ENCODE measurements around the gene PKD2L1.
"Not testable (repeated sequence)": the region's sequence is repeated elsewhere in the genome, so short reads cannot be mapped to it uniquely, and the experiment has no call there.

Gene PKD2L1

DNA sequence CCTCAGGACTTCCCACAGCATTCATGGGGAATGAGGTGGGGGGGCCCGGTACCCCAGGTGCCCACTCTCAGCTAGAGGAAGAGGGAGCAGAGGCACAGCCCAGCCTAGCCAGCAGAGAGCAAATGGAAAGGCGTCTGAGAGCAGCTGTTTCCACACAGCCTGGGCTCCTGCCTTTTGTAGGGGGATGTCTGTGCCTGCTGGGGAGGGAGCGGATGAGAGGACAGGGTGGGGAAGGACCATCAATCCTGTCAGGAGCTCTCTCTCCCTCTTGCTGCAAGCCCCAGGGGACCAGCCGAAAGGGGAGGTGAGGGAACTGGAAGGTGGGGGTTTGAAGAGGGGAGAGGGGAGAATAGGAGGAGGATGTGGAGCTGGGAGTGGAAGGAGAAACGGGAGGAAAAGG, at the start of gene PKD2L1:
TSS of gene PKD2L1 (minus strand) at position 150 of the 400 bp plus-strand sequence. CDS start at position 25, 125 bp downstream.
- TF ChIP-seq, protein P1, sequence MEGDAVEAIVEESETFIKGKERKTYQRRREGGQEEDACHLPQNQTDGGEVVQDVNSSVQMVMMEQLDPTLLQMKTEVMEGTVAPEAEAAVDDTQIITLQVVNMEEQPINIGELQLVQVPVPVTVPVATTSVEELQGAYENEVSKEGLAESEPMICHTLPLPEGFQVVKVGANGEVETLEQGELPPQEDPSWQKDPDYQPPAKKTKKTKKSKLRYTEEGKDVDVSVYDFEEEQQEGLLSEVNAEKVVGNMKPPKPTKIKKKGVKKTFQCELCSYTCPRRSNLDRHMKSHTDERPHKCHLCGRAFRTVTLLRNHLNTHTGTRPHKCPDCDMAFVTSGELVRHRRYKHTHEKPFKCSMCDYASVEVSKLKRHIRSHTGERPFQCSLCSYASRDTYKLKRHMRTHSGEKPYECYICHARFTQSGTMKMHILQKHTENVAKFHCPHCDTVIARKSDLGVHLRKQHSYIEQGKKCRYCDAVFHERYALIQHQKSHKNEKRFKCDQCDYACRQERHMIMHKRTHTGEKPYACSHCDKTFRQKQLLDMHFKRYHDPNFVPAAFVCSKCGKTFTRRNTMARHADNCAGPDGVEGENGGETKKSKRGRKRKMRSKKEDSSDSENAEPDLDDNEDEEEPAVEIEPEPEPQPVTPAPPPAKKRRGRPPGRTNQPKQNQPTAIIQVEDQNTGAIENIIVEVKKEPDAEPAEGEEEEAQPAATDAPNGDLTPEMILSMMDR (IDR thresholded peaks at IDR 0.05; ENCODE audit: insufficient read depth, missing control alignments): no peak
- no peak for DNase-seq (ENCODE audit: insufficient read length, low spot score)
- FAIRE-seq: no peak

DNA sequence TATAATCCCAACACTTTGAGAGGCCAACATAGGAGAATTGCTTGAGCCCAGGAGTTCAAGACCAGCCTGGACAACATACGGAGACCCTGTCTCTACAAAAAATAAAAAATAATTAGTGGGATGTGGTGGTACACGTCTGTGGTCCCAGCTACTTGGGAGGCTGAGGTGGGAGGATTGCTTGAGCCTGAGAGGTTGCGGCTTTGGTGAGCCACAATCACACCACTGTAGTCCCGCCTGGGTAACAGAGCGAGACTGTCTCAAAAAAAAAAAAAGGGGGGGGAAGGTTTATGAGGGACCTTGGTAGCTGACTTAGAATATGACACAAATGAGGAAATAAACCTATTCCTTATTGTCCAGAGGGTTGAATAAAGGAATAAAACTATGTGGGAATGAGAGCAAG, 47.8 kb upstream of the PKD2L1 start:
- DNase-seq (ENCODE audit: insufficient read length, low spot score) (no peak), FAIRE-seq (no peak)
- TF ChIP-seq, protein P1 (IDR thresholded peaks at IDR 0.05; ENCODE audit: insufficient read depth, missing control alignments): no peak

DNA sequence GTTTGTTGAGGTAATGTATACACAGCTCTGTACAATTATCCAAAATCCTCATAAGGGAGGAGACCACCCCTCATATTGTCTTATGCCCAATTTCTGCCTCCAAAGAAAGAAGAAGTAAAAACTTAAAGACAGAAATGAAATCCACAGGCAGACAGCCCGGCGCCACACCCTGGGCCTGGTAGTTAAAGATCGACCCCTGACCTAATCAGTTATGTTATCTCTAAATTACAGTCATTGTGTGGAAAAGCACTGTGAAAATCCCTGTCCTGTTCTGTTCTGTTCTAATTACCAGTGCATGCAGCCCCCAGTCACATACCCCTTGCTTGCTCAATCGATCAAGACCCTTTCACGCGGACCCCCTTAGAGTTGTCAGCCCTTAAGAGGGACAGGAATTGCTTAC, 46.6 kb upstream of the PKD2L1 start:
- not testable (repeated sequence) for DNase-seq (ENCODE audit: insufficient read length, low spot score); FAIRE-seq

DNA sequence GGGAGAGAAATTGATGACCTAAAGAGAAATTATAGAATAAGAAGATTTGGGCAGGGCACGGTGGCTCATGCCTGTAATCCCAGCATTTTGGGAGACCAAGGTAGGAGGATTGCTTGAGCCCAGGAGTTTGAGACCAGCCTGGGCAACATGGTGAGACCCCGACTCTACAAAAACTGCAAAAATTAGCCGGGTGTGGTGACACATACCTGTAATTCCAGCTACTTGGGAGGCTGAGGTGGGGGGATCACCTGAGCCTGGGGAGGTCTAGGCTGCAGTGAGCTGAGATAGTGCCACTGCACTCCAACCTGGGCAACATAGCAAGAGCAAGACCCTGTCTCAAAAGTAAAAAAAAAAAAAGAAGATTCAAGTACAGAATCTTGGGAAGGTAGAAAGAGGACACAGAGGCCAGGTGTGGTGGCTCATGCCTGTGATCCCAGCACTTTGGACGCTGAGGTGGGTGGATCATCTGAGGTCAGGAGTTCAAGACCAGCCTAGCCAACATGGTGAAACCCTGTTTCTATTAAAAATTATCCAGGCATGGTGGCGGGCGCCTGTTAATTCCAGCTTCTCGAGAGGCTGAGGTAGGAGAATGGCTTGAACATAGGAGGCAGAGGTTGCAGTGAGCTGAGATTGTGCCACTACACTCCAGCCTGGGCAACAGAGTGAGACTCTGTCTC, 44.8 kb upstream of the PKD2L1 start:
- DNase-seq (ENCODE audit: insufficient read length, low spot score); FAIRE-seq: not testable (repeated sequence)

DNA sequence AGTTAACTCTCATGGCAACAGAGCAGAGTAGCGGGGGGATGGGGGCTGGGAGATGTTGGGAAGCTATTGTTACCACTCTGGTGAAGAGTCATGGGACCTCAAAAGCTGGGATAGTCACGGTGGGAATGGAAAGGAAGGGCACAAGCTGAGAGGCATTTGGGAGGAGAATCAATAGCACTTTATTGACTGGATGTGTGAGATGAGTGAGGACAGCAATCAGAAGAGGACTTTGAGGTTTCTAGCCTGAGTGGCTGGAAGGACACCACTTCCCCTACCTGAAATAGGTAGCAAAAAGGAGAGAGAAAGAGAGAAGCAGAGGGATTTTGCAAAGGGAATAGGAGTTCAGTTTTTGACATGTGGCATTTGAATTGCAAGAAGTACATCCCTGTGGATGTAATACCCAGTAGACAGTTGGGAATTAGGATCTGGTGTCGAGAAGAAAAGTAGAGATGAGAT, 44.2 kb upstream of the PKD2L1 start:
- DNase-seq (ENCODE audit: insufficient read length, low spot score): no peak
- TF ChIP-seq, protein P1 (IDR thresholded peaks at IDR 0.05; ENCODE audit: insufficient read depth, missing control alignments): no peak
- FAIRE-seq: no peak

DNA sequence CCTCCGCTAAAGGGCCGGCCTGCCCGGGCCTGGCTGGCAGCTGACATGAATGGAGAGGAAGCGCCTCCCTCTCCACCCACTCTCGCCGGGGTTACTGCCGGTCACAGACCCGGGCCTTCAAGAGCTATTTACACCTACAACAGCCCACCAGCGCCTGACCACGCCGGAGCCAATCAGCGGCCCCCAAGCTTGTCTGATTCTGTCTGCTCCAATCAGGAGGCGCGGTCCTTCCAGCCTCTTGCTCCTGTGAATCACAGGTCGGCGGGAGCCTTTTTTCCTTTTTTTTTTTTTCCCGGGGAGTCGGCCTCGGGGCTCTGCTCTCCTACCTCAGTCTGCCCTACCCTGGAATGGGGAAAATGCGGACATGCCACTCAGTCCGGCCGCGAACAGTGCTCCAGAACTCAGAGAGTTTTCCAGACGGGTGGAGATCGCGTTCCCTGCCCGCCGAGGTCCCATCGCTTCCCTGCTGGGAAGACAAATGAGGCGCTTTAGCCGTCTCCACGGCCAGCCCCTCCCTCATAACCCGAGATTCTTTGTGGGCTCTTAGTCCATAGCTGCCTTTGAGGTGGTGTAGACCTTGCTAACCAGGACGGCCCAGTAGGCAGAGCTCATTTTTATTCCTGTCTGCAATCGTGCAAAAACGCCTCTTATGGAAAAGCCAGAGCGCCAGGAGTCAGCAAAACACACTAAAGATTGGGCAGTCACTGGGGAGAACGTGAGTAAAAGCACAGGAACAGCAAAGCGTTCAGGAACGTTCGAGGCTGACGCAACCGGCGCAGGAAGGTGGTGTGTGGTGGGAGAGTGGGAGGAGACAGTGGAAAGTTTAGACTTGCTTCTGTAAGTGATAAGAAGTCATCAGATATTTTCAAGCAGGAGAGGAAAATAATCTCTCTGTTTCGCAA, 43.5 kb upstream of the PKD2L1 start:
- FAIRE-seq (no peak), DNase-seq (ENCODE audit: insufficient read length, low spot score) (peak; percentile 75)
- TF ChIP-seq, protein P1 (IDR thresholded peaks at IDR 0.05; ENCODE audit: insufficient read depth, missing control alignments): no peak

DNA sequence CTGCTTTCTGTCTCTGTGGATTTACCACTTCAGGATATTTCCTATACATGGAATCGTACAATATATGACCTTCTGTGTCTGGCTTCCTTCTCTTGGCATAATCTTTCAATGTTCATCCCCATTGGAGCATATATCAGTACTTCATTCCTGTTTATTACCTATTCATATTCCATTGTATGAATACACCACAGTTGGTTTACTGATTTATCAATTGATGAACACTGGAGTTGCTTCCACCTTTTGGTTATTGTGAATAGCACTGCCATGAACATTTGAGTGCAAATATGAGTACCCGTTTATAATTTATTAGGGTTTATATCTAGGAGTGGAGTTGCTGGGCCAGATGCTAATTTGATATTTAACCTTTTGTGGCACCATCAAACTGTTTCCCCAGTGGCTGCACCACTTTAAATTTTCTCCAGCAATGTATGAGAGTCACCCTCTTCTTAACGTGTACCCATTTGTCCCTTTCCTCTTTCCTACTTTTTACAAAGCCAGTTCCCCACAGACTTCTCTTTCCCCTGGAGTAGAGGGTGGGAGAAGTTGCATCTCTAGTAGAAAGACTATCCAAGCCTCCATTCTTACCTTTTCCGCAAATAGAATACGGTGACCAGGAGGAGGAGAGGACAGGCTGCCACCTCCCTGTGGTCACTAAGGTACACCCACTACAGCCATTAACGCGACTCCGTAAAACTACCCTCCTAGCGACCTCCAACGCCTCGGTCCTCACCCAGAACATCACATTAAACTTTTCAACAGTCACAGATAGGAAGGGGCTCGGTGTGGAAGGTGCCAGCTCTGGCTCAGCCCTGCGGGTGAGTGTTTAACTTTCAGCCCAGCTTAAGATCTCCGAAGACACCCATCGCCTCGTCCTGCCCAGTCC, 42.6 kb upstream of the PKD2L1 start:
- FAIRE-seq: no peak
- TF ChIP-seq, protein P1 (IDR thresholded peaks at IDR 0.05; ENCODE audit: insufficient read depth, missing control alignments): no peak

More for the DNA sequence above, 42.6 kb upstream of the PKD2L1 start:
- no peak for DNase-seq (ENCODE audit: insufficient read length, low spot score)
